Osteoblast (primary cell): ENCODE measurements around the gene MAGI1. TPM values are rescaled to one million over a fixed set of nuclear protein-coding genes. Genes with fewer than 3 reads are reported as not detected.
A peak's percentile ranks its signal among the peaks of the same experiment; 100 is the strongest.

Source experiments
- DNase-seq: peaks from one replicate; pipeline ENCODE4 v3.0.0; 2011; ENCODE audit warnings: low spot score, mixed read lengths; ENCODE audit not compliant: insufficient read length; ENCODE audit errors: missing footprints
- H2AFZ ChIP-seq: 2 replicates; pipeline ENCODE4 v1.6.0; 2011; ENCODE audit warnings: mild to moderate bottlenecking, low read length
- H3K27ac ChIP-seq: 2 replicates; pipeline ENCODE4 v1.5.1; 2011; ENCODE audit warnings: mild to moderate bottlenecking, low read depth, low read length, moderate library complexity
- H3K27me3 ChIP-seq: 2 replicates; pipeline ENCODE4 v1.6.0; 2012; ENCODE audit warnings: mild to moderate bottlenecking, control low read depth, inconsistent platforms, low read length, moderate library complexity; ENCODE audit not compliant: insufficient read depth
- H3K36me3 ChIP-seq: 2 replicates; pipeline ENCODE4 v1.5.1; 2011; ENCODE audit warnings: mild to moderate bottlenecking, low read length, control low read depth, moderate library complexity; ENCODE audit not compliant: insufficient read depth
- H3K4me1 ChIP-seq: 2 replicates; pipeline ENCODE4 v1.5.1; 2011; ENCODE audit warnings: mild to moderate bottlenecking, low read length, control low read depth, moderate library complexity; ENCODE audit not compliant: insufficient read depth
- H3K4me2 ChIP-seq: 2 replicates; pipeline ENCODE4 v1.6.0; 2011; ENCODE audit warnings: mild to moderate bottlenecking, low read length; ENCODE audit not compliant: insufficient read depth
- H3K4me3 ChIP-seq: fragments of 200-600 bp; sonication (generic); 3 replicates; pipeline ENCODE4 v1.5.1; 2012; ENCODE audit warnings: mild to moderate bottlenecking, low read length, inconsistent platforms; ENCODE audit not compliant: insufficient read depth
- H3K79me2 ChIP-seq: 2 replicates; pipeline ENCODE4 v1.6.0; 2012; ENCODE audit warnings: mild to moderate bottlenecking, low read length, control low read depth, inconsistent platforms; ENCODE audit not compliant: insufficient read depth
- H3K9me3 ChIP-seq: 2 replicates; pipeline ENCODE4 v1.5.1; 2011; ENCODE audit warnings: low read depth, low read length, control low read depth
- H4K20me1 ChIP-seq: 2 replicates; pipeline ENCODE4 v1.6.0; 2012; ENCODE audit warnings: mild to moderate bottlenecking, low read length, control low read depth; ENCODE audit not compliant: insufficient read depth
- CTCF ChIP-seq: IDR thresholded peaks from 2 replicates; pipeline ENCODE4 v1.5.1; 2011; ENCODE audit warnings: mild to moderate bottlenecking, low read depth, low read length, moderate library complexity; ENCODE audit errors: extremely low read depth
- total RNA-seq: library from RNA; depleted of rRNA; stranded (reverse); fragments of >200 nt; gene quantifications from 2 replicates; pipeline ENCODE4 v1.2.3, GENCODE V29; 2012

The MAGI1 gene
- total RNA-seq, 1 donor: 66.6 TPM

- Histone ChIP-seq H3K79me2 (peaks cover 27% of the 10 kb centered on the region), H3K36me3 (no peaks in the 10 kb centered on the region), H3K9me3 (no peaks in the 10 kb centered on the region), H3K4me1 (peaks cover 7% of the 10 kb centered on the region), H3K4me3 (no peak overlapping the region), H3K27ac (no peak overlapping the region), H4K20me1 (peaks cover 46% of the 10 kb centered on the region), H3K4me2 (no peak overlapping the region), H3K27me3 (no peaks in the 10 kb centered on the region), H2AFZ (no peak overlapping the region)
- no peak for DNase-seq
- no peak for TF ChIP-seq CTCF
Observed at GRCh38 chr3:65712140-65712539, 326.6 kb downstream of the MAGI1 start.

GRCh38 chr3:65706776-65707568, 331.7 kb downstream of the MAGI1 start:
- Histone ChIP-seq H3K4me1 (no peaks in the 10 kb centered on the region), H2AFZ (no peak overlapping the region), H3K4me3 (no peak overlapping the region), H3K27ac (no peak overlapping the region), H3K9me3 (no peaks in the 10 kb centered on the region), H4K20me1 (peaks cover 65% of the 10 kb centered on the region), H3K36me3 (no peaks in the 10 kb centered on the region), H3K4me2 (no peak overlapping the region), H3K79me2 (peaks cover 34% of the 10 kb centered on the region), H3K27me3 (no peaks in the 10 kb centered on the region)
- peak; percentile 3 for DNase-seq
- no peak for TF ChIP-seq CTCF

GRCh38 chr3:65706301-65706700, 332.4 kb downstream of the MAGI1 start:
- H3K9me3 ChIP-seq: no peaks in the 10 kb centered on the region
- no peak overlapping the region for H3K27ac ChIP-seq
- H3K4me3 ChIP-seq: no peak overlapping the region
- H3K79me2 ChIP-seq: peaks cover 28% of the 10 kb centered on the region
- H4K20me1 ChIP-seq: peaks cover 63% of the 10 kb centered on the region
- H3K36me3 ChIP-seq: no peaks in the 10 kb centered on the region
- no peak for TF ChIP-seq CTCF
- H3K4me1 ChIP-seq: no peaks in the 10 kb centered on the region
- H3K4me2 ChIP-seq: no peak overlapping the region
- H2AFZ ChIP-seq: no peak overlapping the region
- H3K27me3 ChIP-seq: no peaks in the 10 kb centered on the region
- DNase-seq: peak; percentile 4

GRCh38 chr3:65703820-65704219, 334.9 kb downstream of the MAGI1 start:
- no peaks in the 10 kb centered on the region for H3K36me3 ChIP-seq
- H3K4me1 ChIP-seq: no peaks in the 10 kb centered on the region
- no peaks in the 10 kb centered on the region for H3K27me3 ChIP-seq
- H3K79me2 ChIP-seq: peaks cover 20% of the 10 kb centered on the region
- H2AFZ ChIP-seq: no peak overlapping the region
- peaks cover 54% of the 10 kb centered on the region for H4K20me1 ChIP-seq
- H3K27ac ChIP-seq: no peak overlapping the region
- no peak overlapping the region for H3K4me3 ChIP-seq
- no peak overlapping the region for H3K4me2 ChIP-seq
- DNase-seq: no peak
- no peaks in the 10 kb centered on the region for H3K9me3 ChIP-seq
- no peak for TF ChIP-seq CTCF
